Endothelial cell of umbilical vein (primary cell): Measurements from ENCODE around the gene CALN1. TPM values are rescaled to one million over a fixed set of nuclear protein-coding genes. Genes with fewer than 3 reads are reported as not detected.

Experiments
- BruUV-seq: library from RNA; stranded (reverse); fragments of 400-500 nt; replicated peaks from 2 replicates; lab custom pipeline; 2021; lab: Mats Ljungman, UMichigan
- CTCF ChIA-PET: fragments of 300-600, 350-600 bp; sonication (Branson Sonifier 250); formaldehyde crosslinking; loops from one replicate; lab custom pipeline; 2021; ENCODE audit warnings: antibody characterized with exemption, inconsistent platforms; lab: Charles Lee
- POLR2A ChIA-PET: fragments of 300-600, 350-600 bp; sonication (Branson Sonifier 250); formaldehyde crosslinking; loops from one replicate; lab custom pipeline; 2021; ENCODE audit warnings: antibody characterized with exemption, inconsistent platforms; lab: Charles Lee
- DNase-seq: peaks from one replicate; pipeline ENCODE4 v3.0.0-alpha.2; 2011; ENCODE audit warnings: low read depth, low spot score
- FAIRE-seq: peaks from 2 replicates; lab custom pipeline; 2011; peaks lifted over from hg19 to GRCh38; lab: Jason Lieb, UNC
- H2AFZ ChIP-seq: 2 replicates; pipeline ENCODE4 v1.6.0; 2012; ENCODE audit warnings: low read depth, low read length, control low read depth, inconsistent platforms
- H3K27ac ChIP-seq: 2 replicates; pipeline ENCODE4 v1.5.1; 2011; ENCODE audit warnings: low read depth, mild to moderate bottlenecking, control low read depth, low read length, moderate library complexity; ENCODE audit not compliant: insufficient read depth
- H3K27me3 ChIP-seq, 2 experiments: 2 replicates each; pipeline versions ENCODE4 v1.6.0 to v1.6.1; 2011; ENCODE audit warnings: low read length in 2 of 2, mixed read lengths in 1 of 2; ENCODE audit not compliant: control insufficient read depth in 2 of 2, insufficient read depth in 2 of 2
- H3K36me3 ChIP-seq, 2 experiments: 2 replicates in 1 of 2; 3 replicates in 1 of 2; pipeline ENCODE4 v1.5.1; 2011; ENCODE audit warnings: low read length in 2 of 2, mild to moderate bottlenecking in 1 of 2, moderate library complexity in 1 of 2; ENCODE audit not compliant: control insufficient read depth in 2 of 2, insufficient read depth in 2 of 2; ENCODE audit errors: extremely low read depth in 1 of 2
- H3K4me1 ChIP-seq: 3 replicates; pipeline ENCODE4 v1.5.1; 2011; ENCODE audit warnings: mild to moderate bottlenecking, low read length; ENCODE audit not compliant: control insufficient read depth, insufficient read depth; ENCODE audit errors: extremely low read depth
- H3K4me2 ChIP-seq: 2 replicates; pipeline ENCODE4 v1.6.1; 2011; ENCODE audit warnings: low read length, control low read depth, mixed read lengths; ENCODE audit not compliant: insufficient read depth
- H3K4me3 ChIP-seq, 3 experiments: fragments of 200-600 bp in 1 of 3; sonication (generic), shearing (Covaris generic) in 1 of 3; replicated peaks in 1 of 3; 2 replicates each; pipeline ENCODE4 v1.5.1; 2011 to 2016; ENCODE audit warnings: control low read depth in 3 of 3, low read length in 3 of 3, mild to moderate bottlenecking in 2 of 3, inconsistent platforms in 1 of 3, low read depth in 1 of 3, moderate library complexity in 1 of 3; ENCODE audit not compliant: insufficient read depth in 1 of 3
- H3K79me2 ChIP-seq: 2 replicates; pipeline ENCODE4 v1.6.0; 2012; ENCODE audit warnings: low read length, inconsistent platforms; ENCODE audit not compliant: control insufficient read depth, insufficient read depth
- H3K9ac ChIP-seq: replicated peaks from 2 replicates; pipeline ENCODE3; 2011; ENCODE audit warnings: low read length, control low read depth; ENCODE audit not compliant: insufficient read depth; ENCODE audit errors: extremely low read depth
- H3K9me1 ChIP-seq: replicated peaks from 3 replicates; pipeline ENCODE4 v1.6.0; 2011; ENCODE audit warnings: mild to moderate bottlenecking, low read length; ENCODE audit not compliant: control insufficient read depth, insufficient read depth; ENCODE audit errors: extremely low read depth
- H3K9me3 ChIP-seq: replicated peaks from 2 replicates; pipeline ENCODE4 v1.5.1; 2012; ENCODE audit warnings: low read length, inconsistent platforms; ENCODE audit not compliant: control insufficient read depth, insufficient read depth
- H4K20me1 ChIP-seq: replicated peaks from 2 replicates; pipeline ENCODE3; 2011; ENCODE audit warnings: mild to moderate bottlenecking, low read length; ENCODE audit not compliant: control insufficient read depth, insufficient read depth; ENCODE audit errors: extremely low read depth
- CTCF ChIP-seq, 2 donors: IDR thresholded peaks; 1 replicate in 1 of 2; 2 replicates in 1 of 2; pipeline ENCODE4 v1.5.1; 2011; ENCODE audit warnings: low read length in 2 of 2, mild to moderate bottlenecking in 2 of 2, moderate library complexity in 2 of 2, control low read depth in 1 of 2, inconsistent platforms in 1 of 2, low read depth in 1 of 2; ENCODE audit not compliant: insufficient read depth in 1 of 2; ENCODE audit errors: extremely low read depth in 1 of 2
- EZH2 ChIP-seq: IDR thresholded peaks from 2 replicates; pipeline ENCODE4 v1.6.1; 2012; ENCODE audit warnings: borderline replicate concordance, low read depth, mild to moderate bottlenecking, moderate library complexity, low read length, inconsistent platforms; ENCODE audit not compliant: severe bottlenecking
- FOS ChIP-seq: IDR thresholded peaks from 2 replicates; pipeline ENCODE4 v1.6.1; 2011; ENCODE audit warnings: mild to moderate bottlenecking, low read length, moderate library complexity, borderline replicate concordance; ENCODE audit not compliant: insufficient read depth
- GATA2 ChIP-seq: IDR thresholded peaks from 2 replicates; pipeline ENCODE4 v1.7.0; 2011; ENCODE audit warnings: low read depth, mild to moderate bottlenecking, moderate library complexity, mixed read lengths, low read length; ENCODE audit not compliant: insufficient read length, insufficient read depth
- JUN ChIP-seq: IDR thresholded peaks from 2 replicates; pipeline ENCODE4 v1.6.1; 2011; ENCODE audit warnings: borderline replicate concordance, low read depth; ENCODE audit not compliant: insufficient read length, insufficient read depth
- MAX ChIP-seq: IDR thresholded peaks from 2 replicates; pipeline ENCODE4 v1.6.1; 2011; ENCODE audit not compliant: insufficient read depth, insufficient read length
- MYC ChIP-seq: IDR thresholded peaks from one replicate; pipeline ENCODE4 v1.6.1; 2011; ENCODE audit warnings: mild to moderate bottlenecking, low read depth, low read length
- POLR2A ChIP-seq: IDR thresholded peaks from 2 replicates; pipeline ENCODE4 v1.6.1; 2012; ENCODE audit warnings: low read depth, mild to moderate bottlenecking, control low read depth, low read length
- POLR2AphosphoS5 ChIP-seq: IDR thresholded peaks from 2 replicates; pipeline ENCODE4 v1.6.1; 2012; ENCODE audit warnings: low read depth, mild to moderate bottlenecking, control low read depth, low read length, moderate library complexity; ENCODE audit not compliant: insufficient read depth
- dilution Hi-C: fragments of 300-500 bp; cut with MboI; formaldehyde crosslinking; loops from one replicate; pipeline ENCODE4 v1.15.0; 2019; ENCODE audit warnings: low sequenced_read_pairs; ENCODE audit not compliant: extremely low pct_ligation_motif_present
- intact Hi-C: fragments of 100-400 bp; cut with micrococcal nuclease; formaldehyde crosslinking; loops from one replicate; pipeline ENCODE4 v1.10.0; 2022
- polyA plus RNA-seq, 4 experiments: library from polyadenylated mRNA; depleted of rRNA in 3 of 4; stranded (reverse) in 3 of 4; unstranded in 1 of 4; fragments of >200 nt; gene quantifications; 2 replicates each; pipeline versions ENCODE4 v1.2.1 to v1.2.3, GENCODE V29; 2011 to 2012; ENCODE audit warnings: missing spikeins in 1 of 4
- total RNA-seq: library from RNA; stranded (reverse); gene quantifications from 2 replicates; pipeline ENCODE4 v1.2.3, GENCODE V29; 2021

CALN1 gene
- total and polyA plus RNA-seq, 2 donors (not counting 3 experiments of a cell fraction or from before 2014, with no cell fraction given) = not detected

- no peaks in the 10 kb centered on the region for H3K27me3 ChIP-seq
- no peaks in the 10 kb centered on the region for H3K9me3 ChIP-seq
- TF ChIP-seq EZH2 = no peak
- TF ChIP-seq POLR2AphosphoS5 = no peak
- no peak for TF ChIP-seq MAX
- no peak for TF ChIP-seq MYC
- no peak for TF ChIP-seq JUN
- no peak for TF ChIP-seq GATA2
- no peak for TF ChIP-seq POLR2A
- TF ChIP-seq FOS = no peak
- no peak for TF ChIP-seq CTCF (IDR thresholded peaks at IDR 0.05; ENCODE audit: extremely low read depth in 1 of 2, insufficient read depth in 1 of 2, low read depth in 1 of 2, low read length in 2 of 2)
- H3K36me3 ChIP-seq = no peaks in the 10 kb centered on the region
- no peak for DNase-seq
- POLR2A ChIA-PET = no interaction called here
- no peaks in the 10 kb centered on the region for H4K20me1 ChIP-seq
- BruUV-seq = no TSS peak
- no peak overlapping the region for H3K9ac ChIP-seq
- no peak for FAIRE-seq
- H3K27ac ChIP-seq = no peak overlapping the region
- H2AFZ ChIP-seq = no peak overlapping the region
- H3K79me2 ChIP-seq = no peaks in the 10 kb centered on the region
- CTCF ChIA-PET = no interaction called here
- H3K4me3 ChIP-seq = no peak overlapping the region
- no peaks in the 10 kb centered on the region for H3K4me1 ChIP-seq
- dilution Hi-C loops (no loop called here), intact Hi-C loops (no loop called here)
- no peak overlapping the region for H3K4me2 ChIP-seq
- no peaks in the 10 kb centered on the region for H3K9me1 ChIP-seq
Measured at GRCh38 chr7:72444026-72444776, 32.1 kb upstream of the CALN1 start.
